Pancreas (tissue), 10 donors: ENCODE results near the gene RASGRP2. TPM values are rescaled to one million over a fixed set of nuclear protein-coding genes. Genes with fewer than 3 reads are reported as not detected.

Source experiments
- ATAC-seq, 4 donors: fragments of 200-7000 bp; cut with Tn5 transposase; one replicate each; pipeline versions ENCODE4 v1.8.0 to v1.9.1; 2020; ENCODE audit warnings: mild to moderate bottlenecking in 4 of 4, moderate library complexity in 4 of 4
- DNase-seq, 6 donors: peaks; one replicate each; pipeline ENCODE4 v3.0.0-alpha.2; 2020
- FAIRE-seq: peaks from 2 replicates; lab custom pipeline; 2012; peaks lifted over from hg19 to GRCh38; lab: Jason Lieb, UNC
- H3K27ac ChIP-seq, 4 donors: fragments of 200-600 bp; sonication (generic); 1 replicate in 3 of 4; 2 replicates in 1 of 4; pipeline versions ENCODE4 v1.5.0 to v1.8.0; 2020
- H3K27me3 ChIP-seq, 4 donors: fragments of 200-600 bp; one replicate each; pipeline ENCODE4 v1.8.0; 2021
- H3K36me3 ChIP-seq, 3 donors: fragments of 200-600 bp; sonication (generic) in 1 of 3; one replicate each; pipeline versions ENCODE4 v1.5.0 to v1.8.0; 2020 to 2021
- H3K4me1 ChIP-seq, 3 donors: fragments of 200-600 bp; one replicate each; pipeline ENCODE4 v1.8.0; 2021
- H3K4me3 ChIP-seq, 4 donors: fragments of 200-600 bp; sonication (generic) in 2 of 4; one replicate each; pipeline versions ENCODE4 v1.5.0 to v1.8.0; 2020 to 2021
- H3K9me3 ChIP-seq, 4 donors: fragments of 200-600 bp; one replicate each; pipeline ENCODE4 v1.8.0; 2021
- CTCF ChIP-seq, 4 donors: fragments of 200-600 bp; sonication (generic) in 3 of 4; IDR thresholded peaks; one replicate each; pipeline versions ENCODE4 v1.5.0 to v1.8.0; 2021; ENCODE audit warnings: antibody characterized with exemption in 4 of 4
- WGBS, 2 donors: extraction: QIAGEN DNeasy Blood & Tissue Kit; methylation state at CpG; one replicate each; pipeline ENCODE4 v1.1.7; 2013; 5-methylcytosine and 5-hydroxymethylcytosine counted together
- intact Hi-C, 3 donors: fragments of 100-400 bp; cut with DNase I; formaldehyde crosslinking; loops; one replicate each; pipeline versions ENCODE4 v1.11.1 to v1.14.2; 2022
- polyA plus RNA-seq, 2 donors: library from polyadenylated mRNA; stranded (reverse); fragments of 200-250 nt; gene quantifications; one replicate each; pipeline ENCODE4 v1.2.3, GENCODE V29; 2013
- total RNA-seq, 6 donors: library from RNA; stranded (reverse); fragmentation: NEBNext Ultra II Directional in 4 of 6; extraction: Animal tissue kit (Norgen Biotek cat#: 25700) in 4 of 6; gene quantifications; one replicate each; pipeline versions ENCODE4 v1.2.1 to v1.2.4, GENCODE V29; 2021 to 2023
- donor health status: healthy with polysubstance abuse.
- donor health status: DM: no; HTN: no; CAD: no; lungs with moderate emphysema.
- donor health status: DM: no; HTN: no; CAD: no.
- donor health status: control.
- donor health status: control.
- donor health status: Bipolar disorder and iron deficiency.
- donor health status: DM: yes; HTN: yes; CAD: no.
- donor health status: DM: no; HTN: no; CAD: no.
- donor health status: DM: no; HTN: no; CAD: no.
- donor health status: DM: yes; HTN: yes; CAD: no.

The RASGRP2 gene
- total and polyA plus RNA-seq, 8 donors, result 0.91 to 12.4 (median 2.4) TPM

- ATAC-seq (no peak), FAIRE-seq (no peak), DNase-seq (peak in 1 of 6 donors; percentile 37)
- Histone ChIP-seq H3K36me3 (peaks cover 16 to 87% (median 73%) of the 10 kb centered on the region in 3 donors), H3K4me3 (no peak overlapping the region), H3K4me1 (peaks cover 0 to 6% (median 5%) of the 10 kb centered on the region in 3 donors), H3K27me3 (no peaks in the 10 kb centered on the region), H3K27ac (no peak overlapping the region), H3K9me3 (no peaks in the 10 kb centered on the region)
- no peak for TF ChIP-seq CTCF (IDR thresholded peaks at IDR 0.05)
- 96 to 99% methylated on average over 11 of the region's 11 CpGs for WGBS, 2 donors
- intact Hi-C loops, result no loop called here
Measured at GRCh38 chr11:64766881-64767280, 22.9 kb upstream of the RASGRP2 start.

GRCh38 chr11:64765851-64766665 is 22.1 kb upstream of the RASGRP2 start:
- no peak overlapping the region for H3K4me3 ChIP-seq
- ATAC-seq (peak in 1 of 4 donors; percentile 1), DNase-seq (peak in 3 of 6 donors; percentile 52 to 82 (median 58)), FAIRE-seq (no peak)
- no peak for TF ChIP-seq CTCF (IDR thresholded peaks at IDR 0.05)
- intact Hi-C loops, result no loop called here
- peaks cover 0 to 6% (median 5%) of the 10 kb centered on the region in 3 donors for H3K4me1 ChIP-seq
- H3K27ac ChIP-seq, result no peak overlapping the region
- peaks cover 16 to 79% (median 71%) of the 10 kb centered on the region in 3 donors for H3K36me3 ChIP-seq
- H3K27me3 ChIP-seq, result no peaks in the 10 kb centered on the region
- 87 to 89% methylated on average over 38 to 42 of the region's 42 CpGs for WGBS, 2 donors
- no peaks in the 10 kb centered on the region for H3K9me3 ChIP-seq

- Histone ChIP-seq H3K4me1 (peaks cover 0 to 6% (median 5%) of the 10 kb centered on the region in 3 donors), H3K9me3 (no peaks in the 10 kb centered on the region), H3K27ac (no peak overlapping the region), H3K27me3 (no peaks in the 10 kb centered on the region), H3K36me3 (peaks cover 16 to 72% (median 64%) of the 10 kb centered on the region in 3 donors), H3K4me3 (no peak overlapping the region)
- no peak for TF ChIP-seq CTCF (IDR thresholded peaks at IDR 0.05)
- DNase-seq (peak in 2 of 6 donors; percentile 39 to 56), ATAC-seq (no peak), FAIRE-seq (no peak)
- intact Hi-C loops, result no loop called here
- WGBS, 2 donors, result 92 to 93% methylated on average over 30 of the region's 30 CpGs
Measured at GRCh38 chr11:64765291-64765850, 21.4 kb upstream of the RASGRP2 start.

- H3K4me1 ChIP-seq, result peaks cover 0 to 6% (median 5%) of the 10 kb centered on the region in 3 donors
- peaks cover 14 to 66% (median 58%) of the 10 kb centered on the region in 3 donors for H3K36me3 ChIP-seq
- TF ChIP-seq CTCF (IDR thresholded peaks at IDR 0.05), result no peak
- 84 to 89% methylated on average over 8 of the region's 8 CpGs for WGBS, 2 donors
- DNase-seq, result peak in 1 of 6 donors; percentile 12
- FAIRE-seq, result no peak
- no peak overlapping the region for H3K27ac ChIP-seq
- H3K27me3 ChIP-seq, result no peaks in the 10 kb centered on the region
- no peak for ATAC-seq
- no peaks in the 10 kb centered on the region for H3K9me3 ChIP-seq
- intact Hi-C loops, result no loop called here
- no peak overlapping the region for H3K4me3 ChIP-seq
Measured at GRCh38 chr11:64764753-64765152, 20.8 kb upstream of the RASGRP2 start.
